Psoas muscle (tissue), 8 donors: ENCODE measurements around the gene RPL14. TPM values are rescaled to one million over a fixed set of nuclear protein-coding genes. Genes with fewer than 3 reads are reported as not detected.

Experiments
- ATAC-seq, 4 donors: fragments of 200-7000 bp; cut with Tn5 transposase; one replicate each; pipeline ENCODE4 v1.9.1; 2020; ENCODE audit warnings: moderate library complexity in 3 of 4, mild to moderate bottlenecking in 2 of 4
- DNase-seq, 2 donors: peaks; one replicate each; pipeline ENCODE4 v3.0.0-alpha.2; 2020
- H3K27ac ChIP-seq: fragments of 200-600 bp; one replicate; pipeline ENCODE4 v1.8.0; 2022
- H3K27me3 ChIP-seq, 3 donors: fragments of 200-600 bp in 1 of 3; one replicate each; pipeline versions ENCODE4 v1.6.1 to v1.8.0; 2013 to 2022; ENCODE audit warnings: low read length in 2 of 3, mild to moderate bottlenecking in 2 of 3, moderate library complexity in 1 of 3; ENCODE audit not compliant: insufficient read depth in 3 of 3
- H3K36me3 ChIP-seq, 2 donors: fragments of 200-600 bp in 1 of 2; one replicate each; pipeline versions ENCODE4 v1.6.1 to v1.8.0; 2013 to 2022; ENCODE audit warnings: low read depth in 1 of 2, mild to moderate bottlenecking in 1 of 2, moderate library complexity in 1 of 2; ENCODE audit not compliant: insufficient read depth in 1 of 2
- H3K4me1 ChIP-seq: fragments of 200-600 bp; one replicate; pipeline ENCODE4 v1.8.0; 2022
- H3K4me3 ChIP-seq: fragments of 200-600 bp; one replicate; pipeline ENCODE4 v1.8.0; 2022; ENCODE audit warnings: mild to moderate bottlenecking
- H3K9me3 ChIP-seq: fragments of 200-600 bp; one replicate; pipeline ENCODE4 v1.8.0; 2022
- CTCF ChIP-seq: fragments of 200-600 bp; IDR thresholded peaks from one replicate; pipeline ENCODE4 v1.8.0; 2022; ENCODE audit warnings: antibody characterized with exemption
- WGBS, 3 donors: extraction: QIAGEN DNeasy Blood & Tissue Kit; methylation state at CpG; one replicate each; pipeline versions ENCODE4 v1.1.6 to v1.1.7; 2013; 5-methylcytosine and 5-hydroxymethylcytosine counted together
- intact Hi-C, 2 donors: fragments of 100-400 bp; cut with DNase I; formaldehyde crosslinking; loops; one replicate each; pipeline versions ENCODE4 v1.11.0 to v1.14.2; 2022
- long read RNA-seq, 2 donors: library from polyadenylated mRNA; unstranded; transcript quantifications; one replicate each; pipeline ENCODE4 v2.0.0, GENCODE V29; 2021
- polyA plus RNA-seq, 3 donors: library from polyadenylated mRNA; stranded (reverse); fragments of 200-250 nt; gene quantifications; one replicate each; pipeline ENCODE4 v1.2.3, GENCODE V29; 2013
- total RNA-seq, 4 donors: library from RNA; stranded (reverse); fragmentation: NEBNext Ultra II Directional in 2 of 4; extraction: Animal tissue kit (Norgen Biotek cat#: 25700) in 2 of 4; gene quantifications; one replicate each; pipeline versions ENCODE4 v1.2.1 to v1.2.4, GENCODE V29; 2021 to 2023
- donor health status: healthy with polysubstance abuse.
- donor health status: DM: no; HTN: no; CAD: no; lungs with moderate emphysema.
- donor health status: Bipolar disorder and iron deficiency.
- donor health status: healthy.
- donor health status: DM: yes; HTN: yes; CAD: no.
- donor health status: DM: no; HTN: no; CAD: no.
- donor health status: DM: no; HTN: no; CAD: no.
- donor health status: DM: yes; HTN: yes; CAD: no.

Gene RPL14
- total RNA-seq = 1,000 to 10,000 TPM; 1,002 to 1,781 (median 1,436) TPM
- polyA plus RNA-seq = 1,000 to 10,000 TPM in 2 of 3 donors, 100 to 1,000 TPM in 1; 997 to 1,819 (median 1,123) TPM
- long read RNA-seq, donor 1, full-length matches to known transcripts = 207 of 210 reads
- long read RNA-seq, donor 1, partial matches to known transcripts = 0 of 210 reads
- long read RNA-seq, donor 1, other reads (novel, unspliced or antisense) = 3 of 210 reads
- long read RNA-seq, donor 2, full-length matches to known transcripts = 279 of 294 reads
- long read RNA-seq, donor 2, partial matches to known transcripts = 2 of 294 reads
- long read RNA-seq, donor 2, other reads (novel, unspliced or antisense) = 13 of 294 reads

GRCh38 chr3:40456940-40457823 lies at the start of gene RPL14:
TSS of gene RPL14 (plus strand) at chr3:40457339. CDS start at chr3:40457472, 133 bp downstream.
- intact Hi-C loops = loop anchor here in 1 of 2 donors (10.0 kb wide), 1 partner anchor 1428 kb away; no protein-coding TSS in a partner anchor
- H3K4me3 ChIP-seq = peak within 1 kb of the TSS; percentile 91
- no peaks in the 10 kb centered on the region for H3K27me3 ChIP-seq
- peak; percentile 88 to 90 (median 90) for ATAC-seq
- 0% methylated on average over 62 to 79 of the region's 79 CpGs for WGBS, 3 donors
- peak within 1 kb of the TSS; percentile 93 for H3K27ac ChIP-seq
- peak; percentile 96 to 98 for DNase-seq
- H3K4me1 ChIP-seq = peaks cover 32% of the 10 kb centered on the region
- no peaks in the 10 kb centered on the region for H3K9me3 ChIP-seq
- peaks cover 0 to 44% of the 10 kb centered on the region in 2 donors for H3K36me3 ChIP-seq
- TF ChIP-seq CTCF = no peak

GRCh38 chr3:40407611-40408010 lies 49.5 kb upstream of the RPL14 start:
- no peak for DNase-seq
- no peaks in the 10 kb centered on the region for H3K4me1 ChIP-seq
- no peak for TF ChIP-seq CTCF
- WGBS, 3 donors = 75 to 83% (median 83%) methylated on average over 3 of the region's 3 CpGs
- no peak overlapping the region for H3K4me3 ChIP-seq
- intact Hi-C loops = no loop called here
- no peak for ATAC-seq
- H3K36me3 ChIP-seq = no peaks in the 10 kb centered on the region
- H3K27ac ChIP-seq = no peak overlapping the region
- no peaks in the 10 kb centered on the region for H3K27me3 ChIP-seq
- H3K9me3 ChIP-seq = no peaks in the 10 kb centered on the region

GRCh38 chr3:40414270-40414669 lies 42.9 kb upstream of the RPL14 start:
- no peaks in the 10 kb centered on the region for H3K9me3 ChIP-seq
- 33 to 53% (median 40%) methylated on average over 1 of the region's 1 CpG for WGBS, 3 donors
- H3K4me3 ChIP-seq = no peak overlapping the region
- H3K4me1 ChIP-seq = no peaks in the 10 kb centered on the region
- H3K36me3 ChIP-seq = no peaks in the 10 kb centered on the region
- H3K27ac ChIP-seq = no peak overlapping the region
- H3K27me3 ChIP-seq = no peaks in the 10 kb centered on the region
- ATAC-seq (peak in 1 of 4 donors; percentile 19), DNase-seq (no peak)
- TF ChIP-seq CTCF = no peak
- intact Hi-C loops = no loop called here

GRCh38 chr3:40417845-40418543 lies 39.1 kb upstream of the RPL14 start:
- no peak for DNase-seq
- intact Hi-C loops = no loop called here
- TF ChIP-seq CTCF = no peak
- ATAC-seq = no peak
- H3K9me3 ChIP-seq = no peaks in the 10 kb centered on the region
- no peak overlapping the region for H3K4me3 ChIP-seq
- no peaks in the 10 kb centered on the region for H3K4me1 ChIP-seq
- no peak overlapping the region for H3K27ac ChIP-seq
- no peaks in the 10 kb centered on the region for H3K27me3 ChIP-seq
- H3K36me3 ChIP-seq = no peaks in the 10 kb centered on the region
- WGBS, 3 donors = 90 to 95% (median 91%) methylated on average over 2 of the region's 2 CpGs
